HUES48 (cell line): ENCODE data around the gene RAP2A.

Source experiments
- H3K27ac ChIP-seq: one replicate; pipeline ENCODE4 v1.7.0; 2013; ENCODE audit warnings: low read depth, low read length, inconsistent platforms
- H3K27me3 ChIP-seq: 2 replicates; pipeline ENCODE4 v1.6.1; 2013; ENCODE audit warnings: mild to moderate bottlenecking, low read length; ENCODE audit not compliant: control insufficient read depth, insufficient read depth
- H3K36me3 ChIP-seq: 2 replicates; pipeline ENCODE4 v1.6.1; 2013; ENCODE audit warnings: low read length; ENCODE audit not compliant: control insufficient read depth, insufficient read depth
- H3K4me1 ChIP-seq: 2 replicates; pipeline ENCODE4 v1.6.1; 2013; ENCODE audit warnings: mild to moderate bottlenecking, low read length; ENCODE audit not compliant: control insufficient read depth, insufficient read depth
- H3K4me3 ChIP-seq: 2 replicates; pipeline ENCODE4 v1.5.1; 2013; ENCODE audit warnings: mild to moderate bottlenecking, low read depth, low read length
- H3K9ac ChIP-seq: 2 replicates; pipeline ENCODE4 v1.6.1; 2013; ENCODE audit warnings: mild to moderate bottlenecking, low read depth, low read length, moderate library complexity
- H3K9me3 ChIP-seq: 2 replicates; pipeline ENCODE4 v1.6.1; 2013; ENCODE audit warnings: low read length; ENCODE audit not compliant: control insufficient read depth, insufficient read depth

RAP2A gene

GRCh38 chr13:97422118-97423054, 11.6 kb upstream of the RAP2A start:
- no peak overlapping the region for H3K4me3 ChIP-seq
- H3K27ac ChIP-seq, result no peak overlapping the region
- H3K9ac ChIP-seq, result no peak overlapping the region
- H3K9me3 ChIP-seq, result no peaks in the 10 kb centered on the region
- no peaks in the 10 kb centered on the region for H3K4me1 ChIP-seq
- no peaks in the 10 kb centered on the region for H3K36me3 ChIP-seq
- no peaks in the 10 kb centered on the region for H3K27me3 ChIP-seq

- Histone ChIP-seq H3K27ac (no peak overlapping the region), H3K9me3 (no peaks in the 10 kb centered on the region), H3K27me3 (no peaks in the 10 kb centered on the region), H3K9ac (no peak overlapping the region), H3K4me1 (peaks cover 4% of the 10 kb centered on the region; the same call in 1 of the 2 replicates), H3K4me3 (no peak overlapping the region), H3K36me3 (no peaks in the 10 kb centered on the region)
These were observed 10.5 kb upstream of the RAP2A start for GRCh38 chr13:97423300-97424045.

GRCh38 chr13:97425590-97425989, 8.4 kb upstream of the RAP2A start:
- H3K27ac ChIP-seq, result no peak overlapping the region
- H3K4me1 ChIP-seq, result peaks cover 7% of the 10 kb centered on the region; the same call in 1 of the 2 replicates
- no peaks in the 10 kb centered on the region for H3K9me3 ChIP-seq
- no peaks in the 10 kb centered on the region for H3K27me3 ChIP-seq
- no peak overlapping the region for H3K9ac ChIP-seq
- H3K4me3 ChIP-seq, result no peak overlapping the region
- no peaks in the 10 kb centered on the region for H3K36me3 ChIP-seq

GRCh38 chr13:97426695-97427094, 7.3 kb upstream of the RAP2A start:
- Histone ChIP-seq H3K27ac (no peak overlapping the region), H3K4me1 (peaks cover 9% of the 10 kb centered on the region; the same call in 1 of the 2 replicates), H3K9me3 (no peaks in the 10 kb centered on the region), H3K4me3 (no peak overlapping the region), H3K9ac (no peak overlapping the region), H3K27me3 (no peaks in the 10 kb centered on the region), H3K36me3 (no peaks in the 10 kb centered on the region)

GRCh38 chr13:97429681-97430081, 4.3 kb upstream of the RAP2A start:
- Histone ChIP-seq H3K9ac (no peak overlapping the region), H3K9me3 (no peaks in the 10 kb centered on the region), H3K4me3 (no peak overlapping the region), H3K27ac (no peak overlapping the region), H3K27me3 (no peaks in the 10 kb centered on the region), H3K4me1 (peaks cover 13% of the 10 kb centered on the region; the same call in 1 of the 2 replicates), H3K36me3 (no peaks in the 10 kb centered on the region)

- H3K36me3 ChIP-seq, result no peaks in the 10 kb centered on the region
- H3K4me3 ChIP-seq, result no peak overlapping the region
- no peaks in the 10 kb centered on the region for H3K9me3 ChIP-seq
- peaks cover 13% of the 10 kb centered on the region; the same call in 1 of the 2 replicates for H3K4me1 ChIP-seq
- H3K27me3 ChIP-seq, result no peaks in the 10 kb centered on the region
- H3K27ac ChIP-seq, result no peak overlapping the region
- no peak overlapping the region for H3K9ac ChIP-seq
These were observed 3.7 kb upstream of the RAP2A start for GRCh38 chr13:97430296-97430695.

- no peak overlapping the region for H3K27ac ChIP-seq
- no peak overlapping the region for H3K9ac ChIP-seq
These were observed 2.7 kb upstream of the RAP2A start for GRCh38 chr13:97431171-97431764.

GRCh38 chr13:97432232-97432916, 1.6 kb upstream of the RAP2A start:
- H3K36me3 ChIP-seq, result peaks cover 6% of the 10 kb centered on the region; the same call in 1 of the 2 replicates
- peaks cover 23% of the 10 kb centered on the region; the same call in 1 of the 2 replicates for H3K4me1 ChIP-seq
- no peaks in the 10 kb centered on the region for H3K27me3 ChIP-seq
- peak overlapping the region; percentile 96 for H3K4me3 ChIP-seq
- H3K9me3 ChIP-seq, result no peaks in the 10 kb centered on the region
- H3K9ac ChIP-seq, result peak overlapping the region; percentile 62
- no peak overlapping the region for H3K27ac ChIP-seq

More at GRCh38 chr13:97431171-97431764, 2.7 kb upstream of the RAP2A start:
- H3K36me3 ChIP-seq, result peaks cover 1% of the 10 kb centered on the region; the same call in 1 of the 2 replicates
- H3K4me1 ChIP-seq, result peaks cover 21% of the 10 kb centered on the region; the same call in 1 of the 2 replicates
- no peaks in the 10 kb centered on the region for H3K27me3 ChIP-seq
- no peak overlapping the region; the same call in 1 of the 2 replicates for H3K4me3 ChIP-seq
- H3K9me3 ChIP-seq, result no peaks in the 10 kb centered on the region

GRCh38 chr13:97432917-97433726, 847 bp upstream of the RAP2A start:
- Histone ChIP-seq H3K9ac (peak overlapping the region; percentile 72), H3K27ac (peak overlapping the region; percentile 99), H3K4me3 (peak overlapping the region; percentile 96), H3K9me3 (no peaks in the 10 kb centered on the region), H3K4me1 (peaks cover 22% of the 10 kb centered on the region; the same call in 1 of the 2 replicates), H3K27me3 (no peaks in the 10 kb centered on the region), H3K36me3 (peaks cover 6% of the 10 kb centered on the region; the same call in 1 of the 2 replicates)
